Fibroblast of skin of right quadriceps (primary cell): ENCODE results near the gene ZNF195.
A peak's percentile ranks its signal among the peaks of the same experiment; 100 is the strongest.
"Not testable (repeated sequence)": the region's sequence is repeated elsewhere in the genome, so short reads cannot be mapped to it uniquely, and the experiment has no call there.

Source experiments
- DNase-seq: peaks from one replicate; pipeline ENCODE4 v3.0.0-alpha.2; 2013

The ZNF195 gene

DNA sequence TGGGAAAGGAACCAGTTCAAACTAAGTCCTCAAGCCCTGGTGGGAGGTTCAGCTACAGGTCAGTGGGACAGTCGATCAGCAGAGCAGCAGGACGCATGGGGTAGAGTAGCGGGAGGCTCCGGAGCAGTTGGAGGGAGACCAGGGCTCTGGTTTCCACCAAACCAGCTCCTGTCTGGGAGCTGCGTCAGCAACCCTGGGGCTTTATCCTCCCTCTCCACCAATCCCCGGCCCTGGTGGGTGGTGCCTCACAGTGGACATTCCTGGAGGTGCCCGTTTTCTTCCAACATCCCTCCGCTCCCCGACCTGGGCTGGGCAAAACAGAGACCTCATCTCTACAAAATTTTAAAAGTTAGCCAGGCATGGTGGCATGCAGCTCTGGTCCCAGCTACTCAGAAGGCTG is 32.4 kb downstream of the ZNF195 start:
- no peak for DNase-seq

DNA sequence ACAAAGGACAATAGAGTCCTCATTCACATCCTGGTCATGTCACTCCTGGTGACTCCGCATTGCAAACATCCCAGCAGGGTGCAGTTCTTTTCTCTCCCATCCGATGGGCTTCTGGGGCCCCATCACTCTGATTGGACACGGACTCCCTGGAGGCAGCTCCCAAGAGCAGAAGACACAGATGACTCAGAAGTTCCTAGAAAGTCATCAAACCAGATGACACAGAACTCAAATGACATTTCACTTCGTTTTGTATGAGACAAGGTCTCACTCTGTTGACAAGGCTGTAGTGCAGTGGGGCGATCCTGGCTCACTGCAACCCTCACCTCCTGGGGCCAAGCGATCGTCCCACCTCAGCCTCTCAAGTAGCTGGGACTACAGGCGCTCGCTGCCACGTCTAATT is 33.2 kb downstream of the ZNF195 start:
- DNase-seq: no peak

- DNase-seq: no peak
Observed at GRCh38 chr11:3344327-3345174, 34.4 kb downstream of the ZNF195 start.

GRCh38 chr11:3342709-3343108 is 36.2 kb downstream of the ZNF195 start:
- no peak for DNase-seq

GRCh38 chr11:3341298-3341697 is 37.6 kb downstream of the ZNF195 start:
- DNase-seq: no peak

DNA sequence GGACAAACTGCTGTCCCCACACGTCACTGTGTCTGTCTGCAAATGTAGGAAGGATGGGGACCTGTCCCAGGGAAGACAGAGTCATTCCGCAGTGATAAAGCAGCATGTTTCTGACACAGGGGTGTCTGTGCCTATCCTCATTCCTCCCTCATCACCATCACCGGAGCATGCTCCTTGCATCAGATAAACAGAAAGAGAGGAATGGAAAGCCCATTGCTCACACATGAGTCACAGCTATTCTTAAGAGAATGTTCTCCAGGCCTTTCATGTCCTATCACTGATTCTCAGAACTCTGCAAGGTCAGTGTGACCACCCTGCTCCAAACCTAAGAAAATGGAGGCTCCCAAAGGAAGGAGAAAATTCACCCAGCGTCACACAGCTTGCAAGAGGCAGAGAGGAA is 38.9 kb downstream of the ZNF195 start:
- peak; percentile 72 for DNase-seq

- DNase-seq: no peak
Observed at GRCh38 chr11:3339340-3339624, 39.7 kb downstream of the ZNF195 start.

GRCh38 chr11:3338569-3339339 is 40.2 kb downstream of the ZNF195 start:
- DNase-seq: no peak

DNA sequence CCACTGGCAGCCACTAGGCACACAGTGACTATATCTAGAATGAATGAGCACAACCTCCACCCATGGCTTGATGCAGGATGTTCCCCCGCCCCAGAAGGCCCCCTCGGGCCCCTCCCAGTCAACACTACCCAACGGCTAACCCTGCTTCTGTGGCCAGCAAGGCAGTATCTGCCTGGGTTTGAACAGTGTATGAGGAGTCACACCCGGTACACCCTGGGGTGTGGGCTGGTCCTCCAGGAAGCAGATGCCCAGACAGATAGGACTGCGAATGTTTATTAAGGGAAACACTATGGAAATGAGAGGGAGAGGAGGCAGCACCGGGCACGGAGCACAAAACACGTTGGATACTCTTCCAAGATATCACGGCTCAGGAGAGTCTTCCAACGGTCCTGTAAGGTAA is 42.5 kb downstream of the ZNF195 start:
- DNase-seq: not testable (repeated sequence)

- not testable (repeated sequence) for DNase-seq
Observed at GRCh38 chr11:3333157-3333556, 45.8 kb downstream of the ZNF195 start.

- DNase-seq: not testable (repeated sequence)
Observed at GRCh38 chr11:3331078-3331477, 47.9 kb downstream of the ZNF195 start.

GRCh38 chr11:3330064-3330463 is 48.9 kb downstream of the ZNF195 start:
- DNase-seq: not testable (repeated sequence)

GRCh38 chr11:3328503-3328902 is 50.4 kb downstream of the ZNF195 start:
- DNase-seq: not testable (repeated sequence)

GRCh38 chr11:3326450-3326849 is 52.5 kb downstream of the ZNF195 start:
- not testable (repeated sequence) for DNase-seq

DNA sequence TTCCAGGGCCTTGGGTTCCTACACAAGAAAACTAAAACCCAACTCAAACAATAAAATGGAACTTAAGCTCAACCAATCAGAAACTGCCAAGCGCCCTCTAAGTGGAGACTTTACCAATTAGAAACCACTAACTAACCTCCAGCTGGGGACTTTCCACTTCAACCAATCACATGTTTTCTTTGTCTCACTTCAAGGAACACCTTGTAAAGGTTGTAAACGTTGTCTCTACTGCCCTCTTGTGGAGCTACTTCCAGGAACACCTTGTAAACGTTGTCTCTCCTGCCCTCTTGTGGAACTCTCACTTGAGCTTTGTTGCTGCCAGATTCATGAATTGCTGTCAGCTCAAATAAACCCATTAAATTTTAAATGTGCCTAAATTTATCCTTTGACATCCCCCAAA is 54.2 kb downstream of the ZNF195 start:
- DNase-seq: not testable (repeated sequence)
